ENCODE results near the gene MAP2K6.

MAP2K6 gene

DNA sequence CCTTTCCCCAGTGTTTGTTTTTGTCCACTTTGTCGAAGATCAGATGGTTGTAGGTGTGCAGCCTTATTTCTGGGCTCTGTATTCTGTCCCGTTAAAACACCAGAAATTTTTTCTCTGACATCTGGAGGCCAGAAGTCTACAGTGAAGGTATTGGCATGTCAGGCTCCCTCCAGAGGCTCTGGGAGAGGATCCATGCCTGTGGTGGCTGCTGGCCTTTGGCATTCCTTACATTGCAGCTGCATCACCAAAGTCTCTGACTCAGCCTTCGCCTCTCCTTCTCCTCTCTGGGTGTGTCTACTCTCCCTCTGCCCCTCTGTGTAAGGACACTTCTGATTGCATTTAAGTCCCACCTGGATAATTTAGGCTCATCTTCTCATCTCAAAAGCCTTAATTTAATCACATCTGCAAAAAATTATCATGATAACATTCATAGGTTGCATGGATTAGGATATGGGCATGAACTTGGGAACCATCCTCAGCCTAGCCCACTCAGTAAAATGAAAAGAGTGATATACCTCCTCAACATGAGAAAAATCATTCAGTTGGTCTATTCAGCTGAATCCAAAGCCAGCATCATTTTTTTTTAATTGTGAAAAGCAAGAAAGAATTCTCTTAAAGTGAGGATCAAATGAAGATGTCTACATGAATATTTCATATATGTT lies 78.0 kb downstream of the MAP2K6 start:
- no peak for DNase-seq (ENCODE audit: low spot score)

DNA sequence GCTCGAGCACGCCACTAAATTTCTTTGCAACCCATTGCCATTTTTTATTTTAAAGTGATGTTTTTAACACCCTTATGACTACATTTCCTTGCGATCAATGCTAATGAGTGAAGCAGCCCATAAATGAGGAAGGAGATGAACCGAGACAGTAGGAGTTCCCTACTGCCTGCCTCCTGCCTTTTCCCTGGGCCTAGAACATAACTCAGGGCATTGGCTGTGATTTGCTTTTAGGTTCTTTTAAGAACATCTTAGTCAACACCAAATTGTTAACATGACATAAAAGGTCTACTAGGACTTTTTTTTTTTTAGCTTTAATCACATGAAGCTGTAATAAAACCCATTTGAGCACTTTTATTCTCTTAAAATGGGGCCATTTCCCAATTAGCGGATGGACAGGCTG lies 81.3 kb downstream of the MAP2K6 start:
- no peak for DNase-seq (ENCODE audit: low spot score)

DNA sequence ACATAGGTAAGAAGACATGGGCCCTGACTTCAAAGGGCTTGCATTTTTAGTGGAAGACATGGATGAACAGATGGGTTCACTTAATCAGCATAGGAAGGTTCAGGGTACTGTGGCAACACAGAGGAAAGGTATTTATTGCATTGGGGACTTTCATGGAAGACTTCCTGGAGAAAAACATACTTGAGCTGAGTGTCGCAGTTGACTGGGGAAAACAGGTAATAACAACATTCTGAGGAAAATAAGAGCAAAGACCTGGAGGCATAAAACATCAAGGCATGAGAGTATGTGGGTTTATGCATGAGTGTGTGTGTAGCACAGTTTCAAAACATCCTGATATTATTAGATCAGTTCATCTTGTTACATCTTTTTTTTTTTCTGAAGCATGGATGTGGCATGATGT lies 82.7 kb downstream of the MAP2K6 start:
- DNase-seq (ENCODE audit: low spot score): no peak

DNA sequence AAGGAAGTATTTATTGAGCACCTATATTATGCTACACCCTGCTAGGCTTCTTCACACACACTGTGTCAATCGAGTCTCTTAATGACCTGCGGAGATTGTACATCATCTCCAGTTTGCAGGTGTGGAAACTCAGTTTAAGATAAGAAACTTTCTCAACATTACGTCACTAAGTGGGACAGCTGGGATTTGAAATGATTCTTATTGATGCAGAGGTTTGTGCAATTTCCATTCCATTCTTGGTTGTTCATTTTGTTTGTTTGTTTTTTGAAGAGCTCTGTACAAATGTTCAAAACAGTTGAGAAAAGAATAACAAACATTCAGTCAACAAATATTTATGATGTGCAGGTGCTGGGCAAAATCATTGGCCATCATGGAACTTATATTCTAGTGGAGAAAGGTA lies 84.8 kb downstream of the MAP2K6 start:
- DNase-seq (ENCODE audit: low spot score): no peak

DNA sequence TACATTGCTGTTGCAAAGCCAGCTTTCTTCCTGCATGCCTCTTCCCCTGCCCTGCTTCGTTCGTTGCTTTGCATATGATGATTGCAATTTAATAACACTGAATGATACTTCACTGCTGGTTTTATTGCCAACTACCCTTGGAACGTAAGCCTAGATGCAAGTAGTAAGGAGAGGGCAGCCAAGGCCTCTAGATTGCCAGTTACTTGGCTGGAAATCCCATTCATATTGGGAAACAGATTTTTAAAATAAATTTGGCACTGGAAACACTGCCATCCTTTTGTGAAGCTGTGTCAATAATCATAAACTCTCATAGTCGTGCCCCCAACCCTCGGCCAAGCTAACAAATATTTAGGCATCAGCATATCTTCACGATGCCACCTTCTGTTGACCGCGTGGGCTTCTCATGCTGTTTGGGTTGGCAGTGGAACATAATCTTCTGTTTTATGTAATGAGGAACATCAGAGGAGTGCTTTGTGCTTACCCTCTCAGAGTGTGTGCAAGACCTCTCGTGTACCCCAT lies 86.5 kb downstream of the MAP2K6 start:
- DNase-seq (ENCODE audit: low spot score): no peak

DNA sequence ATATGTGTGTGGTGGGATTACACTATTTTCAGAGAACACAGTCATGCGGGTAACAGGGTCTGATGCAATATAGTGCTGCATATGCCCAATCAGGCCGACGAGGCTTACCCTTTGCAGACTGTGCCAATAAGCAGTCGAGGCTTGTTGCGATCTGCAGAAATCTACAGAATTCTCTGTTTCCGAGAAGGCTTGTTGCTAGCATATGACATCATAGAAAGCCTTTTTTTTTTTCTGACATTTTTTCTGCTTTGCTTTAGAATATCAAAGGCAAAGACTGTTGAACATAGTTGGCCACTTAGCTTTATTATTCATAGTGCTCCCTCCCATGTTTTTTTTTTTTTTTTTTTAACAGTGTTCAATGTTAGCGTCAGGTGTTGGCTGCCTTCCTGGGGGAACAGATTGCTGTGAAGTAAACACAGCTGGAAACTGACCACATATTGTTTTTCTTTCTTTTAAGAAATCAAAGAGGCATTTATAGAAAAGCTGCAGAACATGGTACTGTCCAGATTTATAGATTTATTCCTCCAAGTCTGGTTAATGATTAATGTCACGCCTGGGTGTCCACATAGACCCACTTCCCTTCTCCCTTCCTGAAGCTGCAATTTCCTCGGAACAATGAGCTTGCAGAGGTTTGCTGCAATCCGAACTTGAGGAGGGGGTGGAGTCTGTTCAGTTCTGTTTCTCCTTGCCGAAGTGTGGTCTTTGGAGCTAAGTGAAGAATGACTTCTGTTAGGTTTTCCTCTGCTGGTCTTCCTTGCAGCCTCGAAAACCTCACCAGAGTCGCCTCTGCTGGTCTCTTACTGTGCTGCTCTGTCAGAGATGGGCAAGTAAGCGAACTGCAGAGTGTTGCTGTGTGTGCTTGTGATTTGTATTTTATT lies 87.3 kb downstream of the MAP2K6 start:
- DNase-seq (ENCODE audit: low spot score): no peak

DNA sequence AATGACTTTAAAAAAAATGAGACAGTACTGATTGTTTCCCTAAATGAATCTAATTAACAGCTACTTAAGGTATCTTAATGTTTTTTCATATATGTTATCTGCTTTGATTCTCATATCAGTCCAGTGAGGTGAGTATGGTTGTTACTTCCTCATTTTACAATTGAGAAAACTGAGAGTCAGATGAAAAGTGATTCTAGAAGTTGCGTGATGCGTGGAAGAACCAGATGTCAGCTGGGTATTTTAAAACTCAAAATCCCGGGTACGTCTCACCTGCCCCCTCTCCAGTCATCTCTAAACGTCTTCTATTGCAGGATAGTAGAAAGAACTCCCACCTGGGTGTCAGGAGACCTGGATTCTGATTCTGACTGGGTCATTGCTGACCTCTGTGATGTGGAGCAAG lies 89.2 kb downstream of the MAP2K6 start:
- no peak for DNase-seq (ENCODE audit: low spot score)

DNA sequence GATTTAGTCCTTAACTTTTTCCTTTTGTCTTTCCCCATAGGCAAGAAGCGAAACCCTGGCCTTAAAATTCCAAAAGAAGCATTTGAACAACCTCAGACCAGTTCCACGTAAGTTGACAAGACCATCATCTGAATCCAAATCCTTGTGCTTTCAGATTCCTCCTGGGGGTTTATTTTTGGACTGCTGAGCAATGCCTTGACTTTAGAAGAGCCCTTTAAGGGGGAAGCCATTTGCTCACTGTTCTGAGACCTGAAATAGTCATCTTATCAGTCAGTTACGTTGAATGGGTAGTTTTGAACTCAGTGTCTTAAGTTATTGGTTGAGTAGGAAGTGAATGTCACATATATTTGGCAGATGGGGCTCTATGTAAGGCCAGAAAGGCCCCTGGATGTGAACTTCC lies 91.2 kb downstream of the MAP2K6 start:
- no peak for DNase-seq (ENCODE audit: low spot score)

DNA sequence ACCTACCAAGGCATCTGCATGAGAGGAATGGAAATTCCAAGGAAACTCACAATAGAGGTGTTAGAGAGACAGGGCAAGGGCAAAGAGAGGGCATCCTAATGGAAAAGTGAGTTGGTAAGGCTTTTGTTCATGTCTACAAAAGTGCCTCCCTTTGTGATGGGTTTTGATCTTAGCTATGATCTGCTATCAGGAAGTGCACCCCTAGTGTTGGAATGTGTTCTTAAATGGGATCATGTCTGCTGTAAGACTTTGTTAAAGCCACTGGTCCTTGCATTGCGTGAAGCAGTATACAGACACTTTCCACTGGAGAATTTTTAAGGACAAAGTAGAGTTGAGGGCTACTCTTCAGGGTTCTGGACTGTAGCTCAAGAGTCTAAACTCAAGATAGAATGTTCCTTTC lies 92.0 kb downstream of the MAP2K6 start:
- DNase-seq (ENCODE audit: low spot score): no peak

DNA sequence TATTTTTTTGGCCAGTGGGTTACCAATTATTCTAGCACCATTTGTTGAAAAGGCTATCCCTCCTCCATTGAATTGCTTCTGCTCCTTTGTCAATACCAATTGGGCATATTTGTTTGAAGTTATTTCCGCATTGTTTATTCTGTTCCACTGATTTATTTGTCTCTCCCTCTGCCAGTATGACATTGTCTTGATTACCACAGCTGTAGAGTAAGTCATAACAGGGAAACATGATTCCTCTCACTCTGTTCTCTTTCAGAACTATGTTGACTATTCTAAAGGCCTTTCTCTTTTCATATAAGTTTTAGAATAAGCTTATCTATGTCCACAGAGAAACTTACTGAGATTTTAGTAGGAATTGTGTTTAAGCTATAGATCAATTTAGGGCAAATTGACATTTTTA lies 94.3 kb downstream of the MAP2K6 start:
- DNase-seq (ENCODE audit: low spot score): no peak

DNA sequence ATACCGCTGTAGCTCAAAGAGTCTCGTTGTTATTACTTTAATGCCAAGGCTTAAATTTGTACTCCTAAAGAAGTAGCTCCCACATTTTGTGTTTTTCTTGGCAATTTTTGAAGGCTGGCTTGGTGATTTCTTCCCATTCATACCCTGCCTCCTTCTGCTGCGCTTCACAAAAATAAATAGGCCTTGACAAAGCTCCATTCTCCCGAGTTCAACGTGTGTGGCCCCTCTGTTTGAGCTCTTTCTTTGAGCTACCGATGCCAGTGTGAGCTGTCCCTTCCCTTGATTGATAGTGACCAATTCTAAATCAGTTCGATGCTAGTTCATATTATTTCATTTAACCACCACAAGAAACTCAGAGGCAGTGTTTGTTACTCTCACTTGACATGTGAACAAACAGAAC lies 96.8 kb downstream of the MAP2K6 start:
- no peak for DNase-seq (ENCODE audit: low spot score)

DNA sequence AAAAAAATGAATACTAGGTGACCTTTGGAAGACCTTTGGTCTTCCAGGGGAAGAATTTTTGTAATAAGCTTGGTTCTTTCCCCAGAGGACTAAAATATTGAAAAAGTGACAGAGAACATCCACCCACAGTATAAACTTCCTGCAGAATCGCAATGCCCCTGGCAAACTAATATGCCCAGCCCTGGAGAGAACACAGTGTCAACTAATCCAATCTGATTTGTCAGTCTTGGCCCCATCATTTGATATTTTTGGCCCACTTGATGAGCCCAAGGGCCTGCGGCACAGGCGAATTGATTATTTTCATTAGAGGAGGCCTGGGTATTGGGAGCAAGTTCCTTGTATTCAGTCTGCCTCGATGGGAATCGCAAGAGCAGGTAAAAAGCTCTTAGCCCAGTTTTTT lies 98.4 kb downstream of the MAP2K6 start:
- DNase-seq (ENCODE audit: low spot score): no peak

DNA sequence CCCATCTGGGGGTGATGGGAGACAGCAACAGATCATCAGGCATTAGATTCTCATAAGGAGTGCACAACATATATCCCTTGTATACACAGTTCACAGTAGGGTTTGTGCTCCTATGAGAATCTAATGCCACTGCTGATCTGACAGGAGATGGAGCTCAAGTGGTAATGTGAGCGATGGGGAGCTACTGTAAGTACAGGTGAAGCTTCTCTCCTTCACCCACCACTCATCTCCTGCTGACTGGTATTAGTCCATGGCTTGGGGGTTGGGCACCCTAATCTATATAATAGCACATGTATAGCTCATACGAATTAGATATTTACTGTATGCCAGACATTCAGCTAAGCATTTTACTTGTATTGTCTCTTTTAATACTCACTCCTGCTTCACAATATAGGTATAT lies 101.7 kb downstream of the MAP2K6 start:
- no peak for DNase-seq (ENCODE audit: low spot score)

DNA sequence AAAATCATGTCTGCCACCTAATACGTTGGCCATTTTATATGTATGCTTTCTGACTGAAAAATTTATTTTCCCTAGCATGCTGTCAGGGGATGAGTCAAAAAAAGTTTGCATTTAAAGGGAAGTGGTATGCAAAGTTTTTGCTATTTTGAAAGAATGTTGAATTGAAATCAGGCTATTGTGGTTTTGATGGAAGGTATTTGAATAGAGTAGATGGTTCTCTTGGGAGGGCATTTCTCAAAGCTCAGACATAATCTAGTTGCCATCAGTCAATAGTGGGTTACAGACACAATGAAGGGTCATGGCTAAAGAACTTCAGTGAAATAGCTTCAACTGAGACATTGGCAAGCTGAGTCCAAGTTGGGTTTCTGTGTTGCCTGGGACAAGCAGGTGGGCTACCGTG lies 102.4 kb downstream of the MAP2K6 start:
- DNase-seq (ENCODE audit: low spot score): no peak

DNA sequence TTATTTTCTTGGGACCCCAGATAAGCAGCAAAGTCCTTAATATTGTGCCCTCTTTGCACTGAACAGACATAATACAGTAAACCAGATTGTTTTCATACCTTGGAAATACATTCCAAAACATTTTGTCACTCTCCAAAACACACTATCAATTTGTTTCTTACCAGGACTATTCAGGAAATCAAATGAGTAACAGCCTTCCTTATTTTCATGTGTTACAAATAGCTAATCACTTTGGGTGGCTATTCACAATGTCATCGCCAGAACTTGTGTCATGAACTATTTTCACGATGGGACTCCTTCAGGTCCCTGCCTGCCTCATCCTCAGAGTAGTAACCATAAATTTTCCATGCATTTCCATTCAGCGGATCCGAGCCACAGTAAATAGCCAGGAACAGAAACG lies 104.5 kb downstream of the MAP2K6 start:
- no peak for DNase-seq (ENCODE audit: low spot score)

DNA sequence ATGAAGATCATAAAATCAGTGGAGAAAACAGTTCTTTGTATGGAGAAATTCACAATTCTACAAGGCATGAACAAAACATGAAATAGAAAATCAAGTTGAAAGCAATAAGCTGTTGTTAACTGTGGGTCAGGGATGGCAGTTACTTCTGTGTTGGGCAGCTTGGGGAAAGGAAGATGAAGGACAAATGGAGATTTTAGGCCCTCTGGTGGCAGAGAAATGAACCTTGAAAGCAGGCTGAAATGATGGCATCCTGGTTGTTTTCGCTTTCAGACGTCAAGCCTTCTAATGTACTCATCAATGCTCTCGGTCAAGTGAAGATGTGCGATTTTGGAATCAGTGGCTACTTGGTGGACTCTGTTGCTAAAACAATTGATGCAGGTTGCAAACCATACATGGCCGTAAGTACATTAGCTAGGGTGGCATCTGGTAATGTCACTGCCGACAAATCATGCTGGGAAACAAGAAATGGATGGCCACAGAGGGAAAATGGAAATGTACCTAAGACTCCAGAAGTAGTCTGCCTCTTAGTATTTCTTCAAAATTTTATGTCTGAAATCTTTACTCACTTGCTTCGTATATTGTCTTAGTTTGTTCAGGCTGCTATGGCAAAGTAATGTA lies 108.9 kb downstream of the MAP2K6 start:
- DNase-seq (ENCODE audit: low spot score): peak; percentile 66

DNA sequence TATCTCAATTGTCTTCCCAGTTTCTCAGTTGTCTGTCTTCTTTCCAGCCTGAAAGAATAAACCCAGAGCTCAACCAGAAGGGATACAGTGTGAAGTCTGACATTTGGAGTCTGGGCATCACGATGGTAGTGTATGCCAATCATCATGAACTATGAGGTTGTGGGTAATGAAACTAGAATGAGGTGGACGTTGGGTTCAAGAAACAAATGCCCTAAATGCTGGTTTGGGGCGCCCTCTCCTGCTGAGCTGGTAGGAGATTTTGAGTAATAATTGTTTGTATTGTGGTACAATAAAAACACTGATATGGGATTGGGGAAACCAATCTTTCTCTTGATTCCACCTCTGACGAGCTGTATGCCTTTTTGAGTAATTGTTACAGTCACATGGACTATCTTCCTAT lies 110.4 kb downstream of the MAP2K6 start:
- DNase-seq (ENCODE audit: low spot score): peak; percentile 48

DNA sequence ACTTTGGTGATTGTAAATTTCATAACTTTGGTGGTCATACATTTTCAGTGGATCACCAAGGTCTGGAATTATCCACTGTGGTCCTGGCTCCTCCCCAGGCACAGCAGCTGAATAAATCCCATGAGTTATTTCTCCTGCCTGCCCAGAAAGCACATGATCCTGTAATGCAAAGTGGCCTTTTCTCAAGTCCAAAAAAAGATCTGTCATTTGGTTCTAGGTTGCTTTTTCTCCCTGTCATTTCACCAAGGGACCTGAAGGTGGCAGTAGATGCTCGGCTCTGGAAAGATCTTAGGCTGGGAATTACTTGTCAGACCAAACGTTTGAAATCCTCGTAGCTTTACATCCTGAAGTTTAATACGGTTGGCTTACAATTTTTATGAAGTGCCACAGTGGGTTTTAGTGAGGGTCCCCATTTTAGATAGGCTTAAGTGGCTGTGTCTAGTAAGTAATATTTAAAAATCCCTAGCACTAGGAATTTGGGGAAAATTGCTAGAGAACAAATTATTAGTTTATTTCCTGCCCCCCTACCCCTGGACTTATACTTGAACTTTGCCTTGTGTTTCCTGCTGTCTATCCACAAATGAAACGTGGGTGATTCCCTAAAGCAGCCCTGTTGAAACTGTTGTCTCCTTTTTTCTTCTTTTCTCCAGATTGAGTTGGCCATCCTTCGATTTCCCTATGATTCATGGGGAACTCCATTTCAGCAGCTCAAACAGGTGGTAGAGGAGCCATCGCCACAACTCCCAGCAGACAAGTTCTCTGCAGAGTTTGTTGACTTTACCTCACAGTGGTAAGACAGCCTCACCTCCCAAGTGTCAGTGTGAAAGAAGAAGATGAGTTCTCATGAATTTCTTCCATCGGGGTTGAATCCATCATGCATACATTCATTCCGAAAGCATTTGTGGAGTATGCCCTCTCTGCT lies 111.7 kb downstream of the MAP2K6 start:
- peak; percentile 70 for DNase-seq (ENCODE audit: low spot score)

DNA sequence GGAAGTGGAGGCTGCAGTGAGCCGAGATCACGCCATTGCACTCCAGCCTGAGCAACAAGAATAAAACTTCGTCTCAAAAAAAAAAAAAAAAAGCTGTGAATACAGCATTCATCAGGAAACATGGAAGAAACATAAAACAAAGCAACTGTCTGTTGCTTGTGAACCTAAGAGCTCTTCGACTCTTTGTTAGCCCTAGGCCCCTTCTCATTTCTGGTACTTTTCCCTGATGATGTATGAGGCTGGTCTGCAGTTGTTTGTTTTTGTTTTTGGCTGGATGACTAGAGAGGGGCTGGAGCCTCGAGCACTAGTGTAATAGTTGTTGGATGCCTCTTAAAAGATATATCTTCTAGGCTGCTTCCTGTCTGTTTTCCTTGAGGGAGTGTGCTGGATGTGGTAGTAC lies 113.5 kb downstream of the MAP2K6 start:
- no peak for DNase-seq (ENCODE audit: low spot score)

DNA sequence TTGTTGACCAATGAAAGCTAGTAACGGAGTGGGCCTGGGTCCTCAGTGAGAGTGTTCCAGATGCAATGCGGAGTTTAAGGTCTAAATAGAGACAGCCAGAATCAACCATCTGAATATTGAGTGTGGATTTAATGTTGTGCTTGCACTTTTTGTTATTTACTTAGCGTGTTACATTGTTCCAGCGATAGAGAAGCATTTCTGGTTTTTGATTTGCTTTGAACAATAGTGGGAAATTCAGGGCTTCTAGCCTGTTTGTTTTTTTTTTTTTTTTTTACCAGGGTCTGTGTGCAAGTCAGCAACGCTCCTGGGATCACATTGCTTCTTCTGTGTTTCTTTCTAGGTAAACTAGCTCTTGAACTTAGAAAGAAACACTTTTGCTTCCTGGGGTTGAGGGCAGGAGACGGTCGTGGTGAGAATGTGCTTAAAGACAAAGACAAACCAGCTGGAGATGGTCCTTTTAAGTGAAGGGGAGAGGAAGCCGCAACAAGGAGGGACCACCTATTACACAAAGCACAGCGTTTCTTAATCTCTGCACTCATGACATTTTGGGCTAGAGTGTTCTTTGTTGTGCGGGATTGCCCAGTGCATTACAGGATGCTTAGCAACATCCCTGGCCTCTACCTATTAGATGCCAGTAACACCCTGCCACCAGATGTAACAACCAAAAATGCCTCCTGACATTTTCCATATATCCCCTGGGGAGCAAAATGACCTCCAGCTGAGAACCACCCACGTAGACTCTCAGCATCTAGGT lies 119.2 kb downstream of the MAP2K6 start:
- no peak for DNase-seq (ENCODE audit: low spot score)

DNA sequence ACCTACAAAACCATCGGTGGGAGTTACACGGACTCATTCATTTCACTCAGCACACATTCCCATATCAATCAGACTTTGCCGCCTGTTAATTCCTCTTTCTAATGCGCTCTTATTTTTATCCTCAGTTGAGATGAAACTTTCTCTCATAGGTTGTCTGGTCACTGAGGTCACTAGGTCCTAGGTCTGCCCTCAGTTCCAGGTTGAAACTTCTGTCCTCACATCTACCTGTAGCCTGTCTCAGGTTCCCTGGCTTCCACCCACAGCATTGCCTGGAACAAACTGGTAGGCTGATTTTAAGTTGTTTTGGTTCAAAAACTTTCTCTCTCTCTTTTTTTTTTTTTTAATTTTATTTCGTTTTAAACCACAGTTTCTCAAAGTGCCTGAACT lies 119.7 kb downstream of the MAP2K6 start:
- no peak for DNase-seq (ENCODE audit: low spot score)
